Stimulated activated CD8-positive, alpha-beta memory T cell treated with anti-CD3 and anti-CD28 coated beads, Interleukin-12 subunit alpha, Interleukin-12 subunit beta, amount 100 ng/mL, for 24 hours (primary cell): ENCODE data around the gene NLRX1.
"Not testable (repeated sequence)": the region's sequence is repeated elsewhere in the genome, so short reads cannot be mapped to it uniquely, and the experiment has no call there.

ENCODE experiments used
- DNase-seq: peaks from one replicate; pipeline ENCODE4 v3.0.0-alpha.2; 2020; ENCODE audit errors: extremely low read depth

NLRX1 gene

GRCh38 chr11:119168471-119169281 lies at the start of gene NLRX1:
Gene NLRX1, plus strand, starts transcription at chr11:119168725. Its CDS starts 2,679 bp downstream, at chr11:119171404.
- DNase-seq = peak; percentile 65

GRCh38 chr11:119118946-119119345 lies 49.6 kb upstream of the NLRX1 start:
- no peak for DNase-seq

- DNase-seq = no peak
These were observed 47.9 kb upstream of the NLRX1 start for GRCh38 chr11:119120639-119121007.

- DNase-seq = peak; percentile 99
These were observed 47.3 kb upstream of the NLRX1 start, which contains the start of gene HINFP for GRCh38 chr11:119121008-119121810. Gene HINFP, plus strand, starts transcription at chr11:119121580. Its CDS starts 5,365 bp downstream, at chr11:119126945.

- DNase-seq = no peak
These were observed 46.8 kb upstream of the NLRX1 start for GRCh38 chr11:119121811-119122124.

GRCh38 chr11:119125821-119126220 lies 42.7 kb upstream of the NLRX1 start:
- DNase-seq = no peak

- no peak for DNase-seq
These were observed 41.8 kb upstream of the NLRX1 start for GRCh38 chr11:119126675-119127268.

- no peak for DNase-seq
These were observed 37.9 kb upstream of the NLRX1 start for GRCh38 chr11:119130662-119131061.

- no peak for DNase-seq
These were observed 34.0 kb upstream of the NLRX1 start for GRCh38 chr11:119134389-119134978.

- DNase-seq = not testable (repeated sequence)
These were observed 29.2 kb upstream of the NLRX1 start for GRCh38 chr11:119139276-119139675.

GRCh38 chr11:119144825-119145486 lies 23.6 kb upstream of the NLRX1 start:
- DNase-seq = no peak

GRCh38 chr11:119145551-119145950 lies 23.0 kb upstream of the NLRX1 start:
- DNase-seq = no peak

GRCh38 chr11:119147604-119148333 lies 20.8 kb upstream of the NLRX1 start:
- no peak for DNase-seq

- DNase-seq = no peak
These were observed 19.9 kb upstream of the NLRX1 start for GRCh38 chr11:119148720-119149017.

- DNase-seq = no peak
These were observed 19.3 kb upstream of the NLRX1 start, which contains the start of gene ABCG4 for GRCh38 chr11:119149018-119149785. Gene ABCG4, plus strand, starts transcription at chr11:119149052. Its CDS starts 914 bp downstream, at chr11:119149966.

- DNase-seq = no peak
These were observed 18.7 kb upstream of the NLRX1 start for GRCh38 chr11:119149786-119150275.

- DNase-seq = no peak
These were observed 16.5 kb upstream of the NLRX1 start for GRCh38 chr11:119152043-119152442.

- DNase-seq = no peak
These were observed 15.9 kb upstream of the NLRX1 start for GRCh38 chr11:119152604-119153003.

- DNase-seq = no peak
These were observed 15.3 kb upstream of the NLRX1 start for GRCh38 chr11:119153049-119153818.
